ENCODE data around the gene CES1. TPM values are rescaled to one million over a fixed set of nuclear protein-coding genes. Genes with fewer than 3 reads are reported as not detected.
"Not testable (repeated sequence)": the region's sequence is repeated elsewhere in the genome, so short reads cannot be mapped to it uniquely, and the experiment has no call there.

CES1 gene
- total and polyA plus RNA-seq, 10 of the 15 experiments (the other 5 are each of a cell fraction or from before 2014, with no cell fraction given) = 0.08 to 0.69 (median 0.27) TPM; not detected in 6

- ATAC-seq = no peak
- intact Hi-C loops (cut with micrococcal nuclease; ENCODE audit: unreplicated experiment) = no loop called here
- CTCF ChIA-PET = no interaction called here
Measured at GRCh38 chr16:55861288-55861687, 28.4 kb upstream of the CES1 start.

GRCh38 chr16:55857650-55858049 lies 24.8 kb upstream of the CES1 start:
- H3K9ac ChIP-seq (ENCODE audit: control insufficient read depth, insufficient read depth, low read length); BruUV-seq (replicated peaks); SMC1A ChIA-PET (ENCODE audit: uncharacterized antibody, unreplicated experiment); in situ Hi-C loops (cut with MboI); FAIRE-seq; H3K79me2 ChIP-seq (ENCODE audit: control insufficient read depth, insufficient read depth, low read length); H3K36me3 ChIP-seq (ENCODE audit: control insufficient read depth in 2 of 2, insufficient read depth in 2 of 2, low read length in 1 of 2); RAD21 ChIA-PET (ENCODE audit: unreplicated experiment); H3K27me3 ChIP-seq (replicated peaks in 1 of 2; ENCODE audit: control insufficient read depth in 2 of 2, insufficient read depth in 2 of 2, low read length in 1 of 2); intact Hi-C loops (cut with micrococcal nuclease; ENCODE audit: unreplicated experiment); DNase-seq (ENCODE audit: low read depth, low spot score); H3K4me2 ChIP-seq (ENCODE audit: control insufficient read depth, insufficient read depth); POLR2A ChIA-PET; H3K4me1 ChIP-seq (ENCODE audit: control insufficient read depth, insufficient read depth, low read length); ATAC-seq; H3K4me3 ChIP-seq; H3K27ac ChIP-seq (ENCODE audit: control insufficient read depth, insufficient read depth); H3K9me3 ChIP-seq (replicated peaks; ENCODE audit: control insufficient read depth, insufficient read depth, low read length); H2AFZ ChIP-seq (ENCODE audit: control insufficient read depth, low read depth, low read length); H4K20me1 ChIP-seq (ENCODE audit: control insufficient read depth, insufficient read depth): not testable (repeated sequence)
- 0% methylated on average over 1 of the region's 1 CpG for WGBS (ENCODE audit: insufficient coverage, insufficient replicate concordance, low lambda C conversion rate, missing lambda C conversion rate)
- CTCF ChIA-PET = interaction anchor here (1.1 kb wide), 1 partner anchor 393 kb away, joined by 3 read pairs; no protein-coding TSS in a partner anchor

More at GRCh38 chr16:55861288-55861687, 28.4 kb upstream of the CES1 start:
- H3K27ac ChIP-seq (ENCODE audit: control insufficient read depth, insufficient read depth) = no peak overlapping the region
- ChIA-PET SMC1A (ENCODE audit: uncharacterized antibody, unreplicated experiment) (no interaction called here), RAD21 (ENCODE audit: unreplicated experiment) (no interaction called here), POLR2A (no interaction called here)
- WGBS (ENCODE audit: insufficient coverage, insufficient replicate concordance, low lambda C conversion rate, missing lambda C conversion rate) = 0% methylated on average over 4 of the region's 4 CpGs
- H3K9ac ChIP-seq (ENCODE audit: control insufficient read depth, insufficient read depth, low read length) = no peak overlapping the region
- no peaks in the 10 kb centered on the region for H3K79me2 ChIP-seq (ENCODE audit: control insufficient read depth, insufficient read depth, low read length)
- no peaks in the 10 kb centered on the region for H3K4me1 ChIP-seq (ENCODE audit: control insufficient read depth, insufficient read depth, low read length)
- H3K4me3 ChIP-seq = no peak overlapping the region
- no peak for DNase-seq (ENCODE audit: low read depth, low spot score)
- in situ Hi-C loops (cut with MboI) = no loop called here
- H2AFZ ChIP-seq (ENCODE audit: control insufficient read depth, low read depth, low read length) = no peak overlapping the region
- H3K36me3 ChIP-seq (ENCODE audit: control insufficient read depth in 2 of 2, insufficient read depth in 2 of 2, low read length in 1 of 2) = no peaks in the 10 kb centered on the region
- no TSS peak for BruUV-seq (replicated peaks)
- H3K9me3 ChIP-seq (replicated peaks; ENCODE audit: control insufficient read depth, insufficient read depth, low read length) = no peaks in the 10 kb centered on the region
- no peaks in the 10 kb centered on the region for H3K27me3 ChIP-seq (replicated peaks in 1 of 2; ENCODE audit: control insufficient read depth in 2 of 2, insufficient read depth in 2 of 2, low read length in 1 of 2)
- H3K4me2 ChIP-seq (ENCODE audit: control insufficient read depth, insufficient read depth) = no peak overlapping the region
- no peak for FAIRE-seq
- TF ChIP-seq RCOR1 (conservative IDR thresholded peaks at IDR 0.05; ENCODE audit: low read depth, low read length) = no peak
- TF ChIP-seq BHLHE40 (IDR thresholded peaks at IDR 0.05; ENCODE audit: borderline replicate concordance in 1 of 2, low read depth in 2 of 2, low read length in 1 of 2) = no peak
- TF ChIP-seq, protein P1, sequence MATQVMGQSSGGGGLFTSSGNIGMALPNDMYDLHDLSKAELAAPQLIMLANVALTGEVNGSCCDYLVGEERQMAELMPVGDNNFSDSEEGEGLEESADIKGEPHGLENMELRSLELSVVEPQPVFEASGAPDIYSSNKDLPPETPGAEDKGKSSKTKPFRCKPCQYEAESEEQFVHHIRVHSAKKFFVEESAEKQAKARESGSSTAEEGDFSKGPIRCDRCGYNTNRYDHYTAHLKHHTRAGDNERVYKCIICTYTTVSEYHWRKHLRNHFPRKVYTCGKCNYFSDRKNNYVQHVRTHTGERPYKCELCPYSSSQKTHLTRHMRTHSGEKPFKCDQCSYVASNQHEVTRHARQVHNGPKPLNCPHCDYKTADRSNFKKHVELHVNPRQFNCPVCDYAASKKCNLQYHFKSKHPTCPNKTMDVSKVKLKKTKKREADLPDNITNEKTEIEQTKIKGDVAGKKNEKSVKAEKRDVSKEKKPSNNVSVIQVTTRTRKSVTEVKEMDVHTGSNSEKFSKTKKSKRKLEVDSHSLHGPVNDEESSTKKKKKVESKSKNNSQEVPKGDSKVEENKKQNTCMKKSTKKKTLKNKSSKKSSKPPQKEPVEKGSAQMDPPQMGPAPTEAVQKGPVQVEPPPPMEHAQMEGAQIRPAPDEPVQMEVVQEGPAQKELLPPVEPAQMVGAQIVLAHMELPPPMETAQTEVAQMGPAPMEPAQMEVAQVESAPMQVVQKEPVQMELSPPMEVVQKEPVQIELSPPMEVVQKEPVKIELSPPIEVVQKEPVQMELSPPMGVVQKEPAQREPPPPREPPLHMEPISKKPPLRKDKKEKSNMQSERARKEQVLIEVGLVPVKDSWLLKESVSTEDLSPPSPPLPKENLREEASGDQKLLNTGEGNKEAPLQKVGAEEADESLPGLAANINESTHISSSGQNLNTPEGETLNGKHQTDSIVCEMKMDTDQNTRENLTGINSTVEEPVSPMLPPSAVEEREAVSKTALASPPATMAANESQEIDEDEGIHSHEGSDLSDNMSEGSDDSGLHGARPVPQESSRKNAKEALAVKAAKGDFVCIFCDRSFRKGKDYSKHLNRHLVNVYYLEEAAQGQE (IDR thresholded peaks at IDR 0.05; ENCODE audit: low read depth, low read length) = no peak
- H4K20me1 ChIP-seq (ENCODE audit: control insufficient read depth, insufficient read depth) = no peaks in the 10 kb centered on the region
